Measurements from ENCODE around the gene EXOSC2.

EXOSC2 gene

DNA sequence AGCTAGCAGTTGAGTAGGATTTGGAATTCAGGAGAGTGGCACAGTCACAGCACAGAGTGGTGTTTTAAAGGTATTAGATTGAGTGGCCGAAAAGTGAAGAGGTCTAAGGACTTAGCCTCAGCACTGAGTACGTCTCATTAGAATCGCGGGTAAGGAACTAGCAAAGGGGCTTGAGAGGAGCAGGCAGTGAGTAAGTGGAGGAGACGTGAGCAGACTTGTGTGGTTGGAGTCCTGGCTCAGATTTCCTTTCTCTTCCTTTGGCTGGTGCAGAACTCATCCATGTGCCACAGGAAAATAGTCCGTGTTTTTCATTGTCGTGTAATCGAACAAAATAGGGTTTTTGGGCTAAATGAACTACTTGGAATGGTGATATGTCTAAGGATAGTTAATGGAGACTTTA, 3.4 kb downstream of the EXOSC2 start:
- no peak for DNase-seq (ENCODE audit: low read depth, low spot score)

- DNase-seq (ENCODE audit: low read depth, low spot score): no peak
These were observed 4.9 kb downstream of the EXOSC2 start for GRCh38 chr9:130698514-130698913.

DNA sequence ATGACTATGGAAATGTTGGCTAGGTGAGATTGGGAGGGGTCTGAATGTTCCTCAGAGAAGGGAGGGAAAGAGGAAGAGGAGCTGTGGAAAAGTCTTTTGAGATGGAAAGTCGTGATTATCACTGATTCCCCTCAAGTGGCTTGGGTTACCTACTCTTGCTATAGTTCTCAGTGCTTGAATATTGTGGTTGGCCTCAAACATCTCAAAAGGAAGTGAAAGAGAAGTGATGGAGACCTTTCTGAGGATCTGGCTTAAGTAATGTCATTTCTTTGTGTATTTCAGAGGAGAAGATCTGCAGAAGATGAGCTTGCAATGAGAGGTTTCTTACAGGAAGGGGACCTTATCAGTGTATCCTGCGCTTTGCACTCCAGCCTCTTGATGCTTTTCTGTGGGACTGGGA, 5.5 kb downstream of the EXOSC2 start:
- DNase-seq (ENCODE audit: low read depth, low spot score): no peak

- DNase-seq (ENCODE audit: low read depth, low spot score): no peak
These were observed 7.8 kb downstream of the EXOSC2 start for GRCh38 chr9:130701059-130702022.

GRCh38 chr9:130703501-130703900, 9.9 kb downstream of the EXOSC2 start:
- DNase-seq (ENCODE audit: low read depth, low spot score): no peak

DNA sequence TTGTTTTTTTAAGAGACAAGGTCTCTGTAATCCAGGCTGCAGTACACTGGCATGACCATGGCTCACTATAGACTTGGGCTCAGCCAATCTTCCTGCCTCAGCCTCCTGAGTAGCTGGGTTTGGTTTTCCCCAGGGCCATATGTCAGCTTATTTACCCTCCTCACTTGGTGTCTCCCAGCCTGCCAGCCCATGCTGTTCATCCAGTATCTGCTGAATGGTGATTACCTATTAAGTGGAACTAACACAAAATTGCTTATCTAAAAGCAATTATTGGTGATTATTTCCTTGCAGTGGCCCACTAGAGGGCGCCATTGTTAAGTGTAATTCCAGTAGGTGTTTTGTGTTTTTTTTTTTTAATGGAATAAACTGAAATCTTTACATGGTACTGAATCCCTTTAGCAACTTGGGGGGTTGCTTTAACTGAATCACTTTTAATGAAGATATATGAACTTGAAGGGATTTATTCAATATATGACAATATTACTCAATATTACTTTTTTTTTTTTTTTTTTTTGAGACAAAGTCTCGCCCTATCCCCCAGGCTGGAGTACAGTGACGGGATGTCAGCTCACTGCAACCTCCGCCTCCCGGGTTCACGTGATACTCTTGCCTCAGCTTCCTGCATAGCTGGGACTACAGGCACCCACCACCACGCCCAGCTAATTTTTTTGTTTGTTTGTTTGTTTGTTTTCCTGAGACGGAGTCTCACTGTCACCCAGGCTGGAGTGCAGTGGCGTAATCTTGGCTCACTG, 13.8 kb downstream of the EXOSC2 start:
- no peak for DNase-seq (ENCODE audit: low read depth, low spot score)

DNA sequence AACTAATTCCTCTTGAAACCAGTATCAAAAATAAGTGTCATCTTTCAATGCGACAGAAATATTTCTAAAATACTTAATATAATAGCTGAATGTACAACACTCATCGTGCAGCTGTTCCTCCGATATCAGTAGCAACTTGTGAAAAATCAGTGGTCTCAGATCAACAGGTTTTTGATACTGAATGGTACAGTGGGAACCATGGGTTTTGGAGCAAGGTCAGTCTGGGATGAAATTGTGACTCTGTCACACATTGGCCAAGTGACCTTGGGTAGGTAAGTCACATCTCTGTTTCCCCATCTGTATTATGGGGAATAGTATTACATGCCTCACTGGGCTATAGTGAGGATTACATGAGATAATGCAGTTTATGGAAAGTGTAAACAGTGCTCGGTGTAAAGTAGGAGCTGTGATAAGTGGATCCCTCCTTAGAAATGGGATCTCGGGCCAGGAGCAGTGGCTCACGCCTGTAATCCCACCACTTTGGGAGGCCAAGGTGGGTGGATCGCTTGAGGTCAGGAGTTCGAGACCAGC, 17.3 kb downstream of the EXOSC2 start:
- no peak for DNase-seq (ENCODE audit: low read depth, low spot score)

GRCh38 chr9:130711469-130711868, 17.9 kb downstream of the EXOSC2 start:
- DNase-seq (ENCODE audit: low read depth, low spot score): no peak

DNA sequence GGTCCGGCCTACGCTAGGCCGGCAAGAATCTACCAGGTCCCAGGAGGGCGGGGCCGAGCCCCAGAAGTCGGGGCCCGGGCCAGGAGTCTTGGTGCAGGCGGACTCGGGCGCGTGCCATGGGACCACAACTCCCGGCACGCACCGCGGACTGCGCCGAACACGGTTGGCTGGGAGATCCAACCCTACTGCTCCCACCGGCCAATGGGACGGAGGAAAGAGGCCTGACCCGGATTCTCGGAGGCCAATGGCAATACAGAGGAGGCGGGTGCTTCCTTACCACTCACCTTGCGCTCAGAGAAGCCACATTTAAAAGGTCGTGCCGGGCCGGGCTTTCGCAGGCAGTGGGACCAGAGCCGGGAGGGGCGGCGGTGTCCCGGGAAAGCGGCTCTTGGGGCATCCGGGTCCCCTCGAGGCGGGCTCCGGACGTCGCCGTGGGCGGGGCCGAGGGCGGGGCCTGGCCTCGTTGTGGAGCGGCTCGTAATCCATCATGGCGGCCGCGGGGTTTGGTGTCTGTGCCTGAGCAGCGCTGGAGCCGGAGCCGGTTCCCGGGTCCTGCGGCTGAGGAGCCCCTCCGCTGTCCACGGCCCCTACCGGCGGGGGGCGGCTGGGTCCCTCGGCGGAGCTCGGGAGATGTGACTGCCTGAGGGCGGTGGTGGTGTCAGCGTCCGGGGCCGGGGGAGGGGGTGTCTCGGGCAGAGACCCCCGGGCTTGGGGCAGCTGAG, 19.1 kb downstream of the EXOSC2 start:
- peak; percentile 95 for DNase-seq (ENCODE audit: low read depth, low spot score)

DNA sequence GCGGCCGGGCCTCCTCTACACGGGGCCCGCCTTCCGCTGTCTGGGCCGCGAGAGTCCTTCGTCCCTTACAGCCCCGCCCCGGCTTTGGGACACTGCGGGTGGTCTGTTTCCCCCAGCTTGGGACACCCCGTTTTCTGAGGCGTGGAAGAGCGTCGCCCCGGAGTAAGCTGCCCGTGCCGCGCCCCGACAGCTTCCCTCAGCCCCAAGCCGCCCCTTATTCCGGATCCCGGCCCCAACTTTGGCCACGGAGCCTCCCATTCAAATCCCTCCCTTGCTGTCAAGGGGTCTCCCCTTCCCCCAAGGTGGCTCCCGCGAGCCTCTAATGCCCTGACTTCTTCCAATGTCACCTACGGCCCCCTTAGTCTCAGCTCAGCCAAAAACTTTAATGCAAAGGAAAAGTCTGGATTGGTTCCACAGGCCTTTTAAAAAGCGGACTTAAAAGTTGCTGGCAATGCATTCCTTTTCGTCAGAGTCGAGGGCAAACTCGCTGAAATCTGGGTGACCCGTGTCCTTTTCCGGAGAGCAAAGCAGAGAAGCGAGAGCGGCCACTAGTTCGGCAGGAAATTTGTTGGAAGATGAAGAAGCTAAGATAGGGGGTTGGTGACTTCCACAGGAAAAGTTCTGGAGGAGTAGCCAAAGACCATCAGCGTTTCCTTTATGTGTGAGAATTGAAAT, 19.8 kb downstream of the EXOSC2 start:
- no peak for DNase-seq (ENCODE audit: low read depth, low spot score)

GRCh38 chr9:130714586-130715110, 21.1 kb downstream of the EXOSC2 start:
- no peak for DNase-seq (ENCODE audit: low read depth, low spot score)

GRCh38 chr9:130715270-130715669, 21.7 kb downstream of the EXOSC2 start:
- no peak for DNase-seq (ENCODE audit: low read depth, low spot score)

DNA sequence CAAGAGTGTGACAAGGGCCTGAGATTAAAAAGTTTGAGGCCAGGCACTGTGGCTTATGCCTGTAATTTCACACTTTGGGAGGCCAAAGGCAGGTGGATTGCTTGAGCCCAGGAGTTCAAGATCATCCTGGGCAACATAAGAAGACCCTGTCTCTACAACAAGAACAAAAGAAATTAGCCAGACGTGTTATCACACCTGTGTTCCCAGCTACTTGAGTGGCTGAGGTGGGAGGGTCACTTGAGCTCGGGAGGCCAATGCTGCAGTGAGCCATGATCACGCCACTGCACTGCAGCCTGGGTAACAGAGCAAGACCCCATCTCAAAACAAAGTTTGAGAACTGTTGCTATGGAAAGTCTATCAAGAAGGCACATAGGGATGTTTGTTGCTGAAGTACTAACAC, 25.0 kb downstream of the EXOSC2 start:
- no peak for DNase-seq (ENCODE audit: low read depth, low spot score)

GRCh38 chr9:130720762-130721161, 27.2 kb downstream of the EXOSC2 start:
- no peak for DNase-seq (ENCODE audit: low read depth, low spot score)

DNA sequence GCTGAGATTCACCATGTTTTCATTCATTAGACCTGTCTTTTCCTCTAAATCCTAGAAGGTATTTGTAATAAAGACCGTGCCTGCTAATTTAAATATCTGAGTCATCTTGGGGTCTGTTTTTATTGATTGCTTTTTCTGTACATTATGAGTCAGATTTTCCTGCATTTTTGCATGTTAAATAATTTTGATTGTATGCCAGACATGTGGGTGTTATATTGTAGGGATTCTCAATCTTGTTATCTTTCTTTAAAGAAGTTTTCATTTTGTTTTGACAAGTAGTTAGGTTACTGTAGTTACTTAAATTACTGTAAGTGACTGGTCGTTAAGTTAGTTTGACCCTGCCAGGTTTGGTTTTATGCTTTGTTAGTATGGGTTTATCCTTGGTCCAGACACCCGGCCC, 35.1 kb downstream of the EXOSC2 start:
- DNase-seq (ENCODE audit: low read depth, low spot score): no peak

- DNase-seq (ENCODE audit: low read depth, low spot score): no peak
These were observed 35.6 kb downstream of the EXOSC2 start for GRCh38 chr9:130729145-130729544.

- DNase-seq (ENCODE audit: low read depth, low spot score): no peak
These were observed 37.8 kb downstream of the EXOSC2 start for GRCh38 chr9:130731355-130731754.

DNA sequence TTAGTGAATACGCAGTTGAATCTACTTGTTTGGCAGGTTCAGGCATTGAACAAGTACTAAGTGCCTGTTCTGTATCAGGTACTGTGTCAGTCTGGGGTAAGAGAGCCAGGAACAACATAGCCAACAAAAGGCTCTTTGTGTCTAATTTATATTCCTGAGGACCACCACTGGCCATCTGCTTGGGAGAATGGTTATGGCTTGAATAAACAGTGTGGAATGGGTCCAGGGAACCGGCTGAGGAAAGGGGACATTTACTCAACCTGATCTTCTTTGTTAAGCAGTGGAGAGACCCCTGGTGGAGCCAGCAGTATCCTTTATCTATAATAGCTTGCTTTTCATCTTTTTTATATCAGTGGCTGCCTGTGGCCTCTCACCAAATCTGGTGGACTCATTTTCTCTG, 38.6 kb downstream of the EXOSC2 start:
- no peak for DNase-seq (ENCODE audit: low read depth, low spot score)

DNA sequence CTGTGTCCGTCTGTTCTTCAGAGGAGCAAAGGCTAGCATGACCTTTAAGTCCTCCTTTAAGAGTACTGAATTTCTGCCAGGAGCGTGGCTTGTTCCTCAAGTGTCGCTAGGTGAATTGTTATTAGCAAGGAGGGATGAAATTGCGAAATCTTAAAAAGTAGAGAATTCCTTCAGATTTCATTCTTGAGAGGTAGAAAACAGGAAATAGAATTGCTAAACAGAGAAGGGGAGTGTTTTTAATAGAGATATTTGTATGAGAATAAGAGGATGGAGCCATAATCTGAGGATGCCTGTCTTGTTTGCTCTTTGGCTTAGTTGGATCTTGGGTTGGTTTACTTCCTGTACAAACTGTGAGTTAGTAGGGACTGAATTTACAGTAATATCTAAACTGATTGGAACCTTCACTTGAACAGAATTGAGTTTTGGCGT, 39.2 kb downstream of the EXOSC2 start:
- no peak for DNase-seq (ENCODE audit: low read depth, low spot score)

DNA sequence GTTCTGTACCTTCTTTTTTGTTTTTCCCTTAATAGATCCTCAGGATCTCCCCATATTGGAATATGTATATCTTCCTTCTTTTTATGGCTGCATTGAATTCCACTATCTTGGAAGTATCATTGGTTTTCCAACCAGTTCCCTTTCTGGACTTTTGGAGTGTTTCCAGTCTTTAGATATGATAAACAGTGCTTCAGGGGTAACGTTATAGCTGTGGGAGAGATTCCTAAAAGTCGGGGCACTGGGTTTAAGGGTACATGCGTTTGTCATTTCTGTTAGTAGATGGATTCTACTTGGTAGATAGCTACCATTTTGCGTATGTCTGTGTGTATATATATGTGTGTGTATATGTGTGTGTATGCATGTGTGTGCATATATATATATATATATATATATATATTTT, 42.0 kb downstream of the EXOSC2 start:
- no peak for DNase-seq (ENCODE audit: low read depth, low spot score)

- no peak for DNase-seq (ENCODE audit: low read depth, low spot score)
These were observed 43.3 kb downstream of the EXOSC2 start for GRCh38 chr9:130736834-130737233.
